GM12865 (cell line): ENCODE measurements around the gene CATSPER1.

Source experiments
- DNase-seq: peaks from one replicate; pipeline ENCODE4 v3.0.0; 2010; ENCODE audit warnings: low read depth
- H3K4me3 ChIP-seq: 2 replicates; pipeline ENCODE4 v1.5.1; 2011; ENCODE audit warnings: mild to moderate bottlenecking, low read depth, low read length, control low read depth
- CTCF ChIP-seq: IDR thresholded peaks from 2 replicates; pipeline ENCODE4 v1.5.1; 2011; ENCODE audit warnings: low read length, control low read depth, low read depth, inconsistent platforms; ENCODE audit not compliant: insufficient read depth; ENCODE audit errors: missing control alignments

The CATSPER1 gene

GRCh38 chr11:66020212-66020611, 6.1 kb downstream of the CATSPER1 start:
- no peak for TF ChIP-seq CTCF
- H3K4me3 ChIP-seq: no peak overlapping the region
- no peak for DNase-seq

- DNase-seq: no peak
- no peak overlapping the region for H3K4me3 ChIP-seq
- TF ChIP-seq CTCF: no peak
These were observed 9.0 kb downstream of the CATSPER1 start for GRCh38 chr11:66017321-66017720.

GRCh38 chr11:66016793-66017177, 9.5 kb downstream of the CATSPER1 start:
- H3K4me3 ChIP-seq: no peak overlapping the region
- no peak for DNase-seq
- no peak for TF ChIP-seq CTCF

DNA sequence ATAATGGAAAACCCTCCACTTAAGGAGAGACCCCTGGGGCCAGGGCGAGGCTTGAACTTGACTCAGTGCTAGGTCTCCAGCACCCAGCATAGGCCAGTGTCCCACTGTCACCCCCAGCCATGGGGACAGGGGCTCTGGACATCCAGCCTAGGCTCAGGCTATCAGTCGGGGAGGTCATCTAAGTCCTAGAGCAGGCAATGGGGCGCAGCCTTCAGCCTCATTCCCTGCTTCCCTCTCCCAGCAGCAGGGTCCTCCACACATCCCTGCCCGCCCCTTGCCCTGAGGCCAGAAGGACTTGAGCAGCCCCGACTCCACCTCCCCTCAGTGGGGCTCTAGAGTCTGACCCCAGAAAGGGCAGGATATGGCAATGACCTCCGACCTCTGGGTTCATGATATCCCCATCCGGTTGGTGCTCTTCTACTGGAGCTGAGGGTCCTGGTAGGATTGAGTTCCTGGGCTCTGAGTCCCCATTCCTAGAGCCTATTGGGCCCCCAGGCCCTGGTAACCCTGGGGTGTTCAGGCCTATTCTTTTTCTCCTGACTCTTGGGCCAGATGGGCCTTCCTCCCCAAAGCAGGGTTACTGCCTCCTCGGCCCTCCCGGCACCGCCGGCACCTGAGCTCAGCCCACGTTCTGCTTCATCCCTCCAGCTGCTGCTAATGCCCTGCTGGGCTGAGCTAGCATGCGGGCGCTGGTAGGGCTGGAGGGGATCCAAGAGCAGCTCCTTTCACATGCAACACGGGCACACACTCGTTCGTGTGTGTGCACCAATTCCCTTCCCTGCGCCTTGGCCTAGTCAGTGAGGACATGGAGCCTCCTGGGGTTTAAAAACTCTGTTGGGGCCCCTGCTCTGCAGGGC, 10.1 kb downstream of the CATSPER1 start:
- no peak for DNase-seq
- H3K4me3 ChIP-seq: no peak overlapping the region
- TF ChIP-seq CTCF: no peak

- no peak for TF ChIP-seq CTCF
- H3K4me3 ChIP-seq: no peak overlapping the region
- DNase-seq: no peak
These were observed 10.8 kb downstream of the CATSPER1 start for GRCh38 chr11:66015454-66015881.

DNA sequence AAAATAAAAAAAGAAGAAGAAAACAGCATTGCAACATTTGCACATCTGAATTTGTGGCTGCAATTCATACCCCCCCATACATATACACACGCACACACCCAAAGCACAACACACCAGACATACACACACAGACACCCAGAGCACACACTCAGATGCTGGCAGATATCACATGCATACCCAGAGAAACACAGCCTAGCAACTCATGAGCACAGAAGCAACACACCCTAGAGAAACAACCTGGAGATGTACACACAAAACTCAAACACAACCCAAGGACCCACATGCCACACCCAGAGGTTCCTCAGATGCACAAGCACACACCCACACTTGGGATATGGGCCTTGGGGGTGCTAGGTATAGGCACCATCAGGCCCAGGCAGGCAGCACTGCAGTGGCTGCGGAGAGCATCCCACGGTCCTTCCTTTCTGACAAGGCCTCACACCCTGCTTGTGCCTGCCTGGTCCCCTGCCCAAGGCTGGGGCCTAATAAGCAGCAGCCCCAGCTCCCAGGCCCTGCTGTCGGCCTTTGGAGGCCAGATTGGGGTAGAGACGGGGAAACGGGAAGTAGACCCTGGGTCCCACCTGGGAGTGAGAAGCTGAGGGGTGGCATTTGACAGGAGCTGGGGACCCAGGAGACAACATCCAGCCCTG, 11.3 kb downstream of the CATSPER1 start:
- no peak for TF ChIP-seq CTCF
- no peak overlapping the region for H3K4me3 ChIP-seq
- DNase-seq: no peak

DNA sequence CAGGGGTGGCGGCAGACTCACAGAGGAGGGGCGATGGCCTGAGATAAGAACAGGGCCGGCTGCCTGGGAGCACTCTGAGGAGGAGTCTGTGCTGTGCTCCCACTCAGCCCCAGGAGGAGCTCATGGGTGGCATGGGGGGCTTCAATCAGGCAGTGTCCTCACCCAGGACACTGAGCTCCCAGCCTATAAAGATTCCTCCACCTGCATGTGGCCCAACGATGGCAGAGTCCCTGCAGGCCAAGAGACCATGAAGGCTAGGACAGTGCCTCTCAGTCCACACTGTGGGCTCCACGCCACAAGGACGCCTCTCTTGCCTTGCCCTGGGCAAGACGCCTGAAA, 12.5 kb downstream of the CATSPER1 start:
- DNase-seq: no peak
- no peak for TF ChIP-seq CTCF
- H3K4me3 ChIP-seq: no peak overlapping the region
